ENCODE results near the gene TRAF3IP1.

Gene TRAF3IP1

DNA sequence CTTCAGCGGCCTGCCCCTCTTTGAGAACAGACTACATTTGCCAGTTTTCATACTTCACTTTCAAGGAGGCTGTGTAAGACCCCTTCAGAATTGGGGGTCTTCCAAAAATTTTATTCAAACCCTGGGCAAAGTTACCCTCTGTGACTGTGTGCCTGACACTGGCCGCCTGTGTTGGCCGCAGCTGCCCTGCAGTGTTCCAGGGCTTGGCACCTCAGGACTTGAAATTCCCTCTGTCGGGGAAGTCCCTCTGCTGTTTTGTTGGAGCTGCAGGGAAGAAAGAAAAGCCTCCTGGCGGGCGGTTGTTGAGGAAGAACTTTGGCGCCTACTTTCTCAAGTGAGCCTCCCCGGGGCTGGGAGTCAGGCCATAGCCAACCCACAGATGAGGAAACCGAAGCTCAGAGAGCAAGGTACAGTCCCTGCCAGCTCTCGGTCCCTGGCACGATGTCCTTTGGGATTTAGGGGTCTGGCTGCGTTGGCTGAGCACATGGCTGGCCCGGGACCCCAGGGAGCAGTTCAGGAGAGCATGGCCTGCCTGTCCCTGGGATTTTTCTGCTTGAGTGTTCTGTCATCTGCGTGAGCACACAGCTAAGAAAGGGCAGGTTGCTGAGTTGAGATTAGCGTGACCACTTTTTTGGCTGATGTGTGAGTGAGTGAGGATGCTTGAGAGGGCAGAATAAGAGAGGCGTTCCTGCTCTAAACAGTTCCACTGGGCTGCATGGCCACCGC, 88.5 kb downstream of the TRAF3IP1 start:
- DNase-seq (ENCODE audit: low read depth): no peak

DNA sequence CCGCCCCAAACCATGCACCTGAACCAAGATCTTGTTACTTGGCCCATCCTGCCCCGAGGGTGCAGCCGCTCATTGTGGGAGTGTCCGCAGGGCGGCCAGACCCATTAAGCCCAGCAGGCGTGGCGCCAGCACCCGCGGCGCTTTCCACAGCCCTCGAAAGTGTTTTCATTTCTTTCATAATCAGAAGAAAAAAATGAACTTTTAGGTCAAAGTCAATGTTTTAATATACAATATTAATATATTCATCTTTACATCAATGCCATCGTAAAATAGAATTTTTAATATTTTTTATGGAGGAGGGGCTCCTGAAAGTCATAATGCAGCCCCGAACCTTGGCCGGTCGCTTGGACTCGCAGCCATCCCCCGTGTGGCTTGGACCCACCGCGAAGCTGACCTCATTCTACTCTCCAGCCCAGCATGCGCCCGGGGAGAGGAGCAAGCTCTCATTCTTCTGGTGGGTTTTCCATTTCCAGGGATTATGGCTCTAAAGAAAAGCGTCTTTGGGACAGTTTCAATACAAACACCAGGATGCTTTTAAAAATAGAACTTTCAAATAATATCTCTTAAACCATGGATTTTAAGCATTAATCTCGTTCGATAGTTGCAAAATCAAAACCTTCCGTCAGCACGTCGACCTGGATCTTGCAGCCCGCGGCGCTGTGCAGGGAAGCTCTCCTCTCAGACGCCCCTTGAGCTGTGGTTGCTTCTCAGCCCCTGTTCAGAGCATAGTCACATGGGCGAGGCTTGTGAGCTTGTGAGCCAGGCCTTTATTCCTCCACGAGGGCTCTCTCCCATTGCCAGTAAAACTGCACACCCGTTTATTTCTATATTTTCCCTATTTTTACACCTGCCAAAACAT, 89.3 kb downstream of the TRAF3IP1 start:
- no peak for DNase-seq (ENCODE audit: low read depth)

DNA sequence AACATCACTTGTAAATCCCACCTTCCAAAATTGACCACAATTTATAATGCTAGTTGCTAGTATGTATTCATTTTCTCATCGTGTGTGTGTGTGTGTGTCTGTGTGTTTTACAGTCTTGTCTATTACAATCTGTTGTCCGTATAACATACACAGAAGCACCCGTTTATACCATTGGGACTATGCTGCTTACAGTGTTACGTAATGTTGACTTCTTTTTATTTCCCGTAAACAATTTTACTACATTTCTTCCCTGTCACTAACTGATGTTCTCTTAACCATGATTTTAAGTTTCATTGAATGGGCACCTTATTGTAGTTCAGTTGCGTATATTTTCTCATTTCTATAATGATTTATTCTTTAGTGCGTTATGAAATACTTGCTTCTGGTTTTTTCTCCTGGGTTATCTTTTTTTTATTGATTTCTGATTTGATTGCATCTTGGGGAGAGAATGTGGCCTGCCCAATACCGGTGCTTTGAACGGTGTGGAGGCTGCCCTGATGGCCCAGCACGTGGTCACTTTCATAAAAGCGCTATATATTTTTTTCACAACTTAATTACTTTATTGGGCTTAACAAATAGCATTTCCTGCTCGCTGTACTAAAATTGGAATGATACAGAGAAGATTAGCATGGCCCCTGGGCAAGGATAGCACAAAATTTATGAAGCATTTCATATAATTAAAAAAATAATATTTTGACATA, 91.9 kb downstream of the TRAF3IP1 start:
- no peak for DNase-seq (ENCODE audit: low read depth)

- DNase-seq (ENCODE audit: low read depth): no peak
Observed at GRCh38 chr2:238413368-238413767, 93.0 kb downstream of the TRAF3IP1 start.

DNA sequence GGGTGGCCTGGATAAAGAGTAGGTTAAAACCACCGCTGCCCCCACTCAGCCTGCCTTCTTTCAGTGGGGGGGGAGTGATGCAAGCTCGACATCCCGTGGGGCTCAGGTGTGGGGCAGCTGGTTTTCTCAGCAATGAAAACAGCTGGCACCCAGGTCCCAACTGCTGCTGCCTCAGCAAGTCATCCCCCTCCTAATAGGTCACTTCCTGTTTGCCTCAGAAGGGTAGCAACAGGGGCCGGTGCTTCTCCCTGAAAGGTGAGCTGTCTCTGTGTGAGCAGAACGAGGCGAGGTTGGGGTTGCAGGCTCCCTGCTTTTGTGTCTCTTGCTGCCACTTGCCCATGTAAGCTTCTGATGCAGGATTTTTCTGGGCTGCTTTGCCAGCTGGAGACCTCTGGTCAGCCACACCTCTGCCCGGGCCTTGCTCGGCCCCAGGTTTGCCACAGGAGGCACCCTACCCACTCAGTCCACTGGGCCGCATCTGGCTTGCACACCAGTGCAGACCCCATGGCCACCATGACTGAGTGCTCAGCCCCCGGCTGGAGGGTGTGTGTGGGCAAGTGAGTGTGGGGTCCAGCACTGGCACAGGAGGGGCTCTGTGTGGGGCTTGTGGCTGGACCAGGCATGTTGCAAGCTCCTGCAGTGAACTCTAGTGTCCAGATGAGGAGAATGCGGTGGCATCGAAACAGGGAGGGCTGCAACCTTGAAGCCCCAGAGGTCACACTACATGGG, 94.9 kb downstream of the TRAF3IP1 start:
- no peak for DNase-seq (ENCODE audit: low read depth)

- DNase-seq (ENCODE audit: low read depth): no peak
Observed at GRCh38 chr2:238415893-238416292, 95.6 kb downstream of the TRAF3IP1 start.

- DNase-seq (ENCODE audit: low read depth): no peak
Observed at GRCh38 chr2:238418196-238418998, 98.1 kb downstream of the TRAF3IP1 start.

DNA sequence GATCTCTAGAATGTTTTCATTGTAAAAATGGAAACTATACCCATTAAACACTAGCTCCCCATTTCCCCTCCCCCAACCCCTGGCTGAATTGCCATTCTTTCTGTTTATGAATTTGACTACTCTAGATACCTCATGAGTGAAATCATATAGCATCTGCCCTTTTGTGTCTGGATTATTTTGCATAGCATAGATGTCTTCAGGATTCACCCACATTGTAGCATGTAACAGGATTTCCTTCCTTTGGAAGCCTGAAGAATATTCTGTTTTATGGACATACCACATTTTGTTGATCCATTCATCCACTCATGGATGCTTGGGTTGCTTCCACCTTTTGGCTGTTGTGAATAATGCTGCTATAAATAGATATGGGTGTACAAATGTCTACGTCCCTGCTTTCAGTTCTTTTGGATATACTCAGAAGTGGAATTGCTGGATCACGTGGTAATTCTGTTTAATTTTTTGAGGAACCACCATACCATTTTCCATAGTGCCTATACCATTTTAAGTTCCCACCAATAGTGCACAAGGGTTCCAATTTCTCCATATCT, 98.8 kb downstream of the TRAF3IP1 start:
- DNase-seq (ENCODE audit: low read depth): no peak

DNA sequence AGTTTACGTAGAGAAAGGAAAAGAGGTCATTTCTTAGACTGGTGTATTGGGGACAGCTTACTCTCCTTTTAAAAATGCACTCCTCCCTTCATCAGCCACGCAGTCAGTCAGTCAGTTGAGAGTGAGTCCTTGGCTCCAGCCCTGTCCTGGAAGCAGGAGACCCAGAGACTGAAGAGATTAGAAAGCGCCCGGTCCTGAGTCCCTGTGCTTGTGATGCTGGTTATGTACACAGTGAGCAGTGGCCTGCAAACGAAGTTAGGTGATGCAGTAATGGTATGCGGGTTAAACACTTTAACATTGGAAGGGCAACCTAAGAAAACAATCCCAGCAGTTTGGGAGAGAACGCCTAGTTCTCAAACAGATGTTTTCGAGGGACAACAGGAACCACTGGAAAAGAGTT, 100.1 kb downstream of the TRAF3IP1 start:
- DNase-seq (ENCODE audit: low read depth): no peak

DNA sequence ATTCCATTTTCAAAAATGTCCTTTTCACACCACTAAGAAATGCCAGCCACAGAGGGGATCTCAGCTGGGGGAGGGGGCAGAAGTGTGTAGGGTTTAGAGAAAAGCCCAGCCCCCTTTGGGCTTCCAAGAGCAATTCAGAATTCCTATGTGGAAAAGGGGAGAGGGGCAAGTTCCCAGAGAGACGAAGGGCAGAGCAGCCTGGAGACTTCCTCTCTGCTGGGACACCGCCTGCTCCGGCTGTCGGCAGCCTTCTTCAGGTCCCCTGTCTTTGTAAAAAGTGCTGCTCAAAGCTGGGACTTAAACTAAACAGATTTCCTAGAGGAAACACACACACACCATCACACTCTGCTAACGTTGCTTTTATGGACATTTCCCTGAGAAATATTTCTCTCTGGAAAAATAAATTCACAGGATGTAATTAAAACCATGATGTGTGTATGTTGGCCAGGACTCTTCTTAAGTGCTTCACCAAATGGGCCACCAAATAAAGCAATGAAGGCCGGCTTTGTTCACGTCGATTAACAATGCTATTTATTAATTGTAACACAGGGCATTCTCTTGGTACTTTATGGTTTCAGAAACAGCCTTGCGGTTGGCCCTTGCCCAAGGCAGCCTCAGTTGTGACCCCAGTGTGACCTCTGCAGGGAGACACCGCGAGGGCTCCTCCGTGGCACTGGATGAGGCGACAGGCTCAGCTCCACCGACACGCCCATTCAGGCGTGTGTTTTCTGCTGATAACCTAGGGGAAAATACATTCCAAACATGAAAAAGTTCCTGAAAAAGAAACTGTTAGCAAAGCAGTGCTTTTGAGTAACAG, 100.8 kb downstream of the TRAF3IP1 start:
- DNase-seq (ENCODE audit: low read depth): no peak

GRCh38 chr2:238421695-238422035, 101.3 kb downstream of the TRAF3IP1 start:
- DNase-seq (ENCODE audit: low read depth): no peak

DNA sequence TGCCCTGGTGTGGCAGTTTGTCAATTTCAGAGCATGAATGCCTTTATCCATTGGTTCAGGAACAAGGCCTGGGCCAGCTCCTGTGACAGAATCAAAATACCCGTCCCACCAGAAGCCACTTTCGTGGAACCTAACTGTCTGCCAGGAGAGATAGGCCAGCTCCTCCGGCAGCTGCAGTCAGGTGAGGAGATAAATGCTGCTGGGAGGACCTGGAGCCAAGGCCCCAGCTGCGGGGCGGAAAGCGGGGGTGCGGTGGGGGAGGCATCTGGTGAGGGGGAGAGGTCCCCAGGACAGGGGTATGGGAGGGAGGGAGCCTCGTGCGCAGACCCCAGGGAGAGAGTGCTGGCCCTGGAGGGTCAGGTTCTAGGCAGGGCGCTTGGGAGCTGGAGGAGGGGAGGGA, 102.0 kb downstream of the TRAF3IP1 start:
- DNase-seq (ENCODE audit: low read depth): no peak

DNA sequence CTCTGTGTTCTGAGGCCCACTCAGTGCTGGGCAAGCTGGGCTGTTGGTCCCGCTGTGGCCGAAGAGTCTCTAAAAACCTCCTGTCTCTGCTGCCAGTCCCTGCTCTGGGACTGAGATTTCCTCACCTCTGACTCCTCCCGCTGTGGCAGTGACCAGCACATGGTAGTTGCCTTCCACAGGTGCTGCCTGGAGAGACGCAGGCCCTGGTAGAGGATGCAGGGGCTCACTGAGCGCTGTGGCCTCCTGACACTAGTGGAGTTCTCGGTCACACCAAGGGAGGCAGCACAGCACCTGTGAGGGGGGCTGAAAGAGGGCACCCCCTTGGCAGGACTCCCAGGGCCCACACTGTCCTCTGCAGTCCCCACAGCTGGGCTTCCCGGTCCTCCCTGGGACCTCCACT, 102.6 kb downstream of the TRAF3IP1 start:
- DNase-seq (ENCODE audit: low read depth): no peak

DNA sequence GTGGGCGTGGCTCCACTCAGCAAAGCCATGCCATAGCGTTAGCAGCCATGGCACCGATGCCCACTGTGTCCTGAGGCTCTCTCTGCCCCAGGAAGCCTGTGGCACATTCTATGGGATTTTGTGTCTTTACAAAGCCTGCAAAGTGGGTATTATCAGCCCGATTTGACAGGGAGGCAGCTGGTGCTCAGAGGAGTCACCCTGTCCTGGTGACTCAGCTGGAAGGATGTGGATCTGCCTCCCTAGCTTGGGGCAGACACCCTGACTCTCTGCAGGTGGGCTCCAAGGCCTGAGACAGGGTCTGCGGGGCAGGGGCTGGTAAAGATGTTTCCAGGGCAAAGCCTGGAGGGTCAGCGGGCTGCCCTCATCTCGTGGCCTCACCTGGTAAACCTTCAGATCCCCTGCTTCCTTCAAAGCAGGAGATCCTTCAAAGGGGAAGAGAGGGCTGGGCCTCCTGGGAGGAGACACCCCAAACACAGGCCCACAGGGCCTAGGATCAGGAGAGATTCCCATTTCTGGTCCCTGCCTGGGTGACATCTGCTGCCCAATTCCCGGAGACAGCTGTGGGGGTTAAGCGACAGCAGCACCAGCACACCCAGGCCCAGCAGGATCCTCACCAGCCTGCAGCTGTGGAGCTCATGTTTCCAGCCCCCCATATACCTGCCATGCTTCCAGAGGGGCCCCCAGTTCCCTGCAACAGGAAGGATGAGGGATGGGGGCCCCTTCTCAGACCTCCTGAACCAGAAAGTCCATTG, 103.4 kb downstream of the TRAF3IP1 start:
- DNase-seq (ENCODE audit: low read depth): no peak

GRCh38 chr2:238424313-238424700, 104.0 kb downstream of the TRAF3IP1 start:
- DNase-seq (ENCODE audit: low read depth): no peak

- no peak for DNase-seq (ENCODE audit: low read depth)
Observed at GRCh38 chr2:238425505-238425978, 105.2 kb downstream of the TRAF3IP1 start.

- DNase-seq (ENCODE audit: low read depth): no peak
Observed at GRCh38 chr2:238425979-238426567, 105.8 kb downstream of the TRAF3IP1 start.

GRCh38 chr2:238426568-238427434, 106.5 kb downstream of the TRAF3IP1 start, which contains the start of gene ASB1:
Gene ASB1 (plus strand): TSS chr2:238426927. CDS start chr2:238427071, 144 bp downstream.
- DNase-seq (ENCODE audit: low read depth): peak; percentile 49
